Epithelial cell of prostate (primary cell): ENCODE results near the gene WAS.
"Not testable (repeated sequence)": the region's sequence is repeated elsewhere in the genome, so short reads cannot be mapped to it uniquely, and the experiment has no call there.

Source experiments
- DNase-seq: peaks from one replicate; pipeline ENCODE4 v3.0.0-alpha.2; 2011; ENCODE audit warnings: low read depth, low spot score
- H3K27ac ChIP-seq: fragments of 450-650 bp; 2 replicates; pipeline ENCODE4 v1.5.1; 2017; ENCODE audit warnings: mild to moderate bottlenecking

Gene WAS

GRCh38 chrX:48683411-48683982 is at the start of gene WAS:
TSS of gene WAS (plus strand) at chrX:48683799. CDS start at chrX:48683854, 55 bp downstream.
- H3K27ac ChIP-seq = no peak within 1 kb of the TSS

DNA sequence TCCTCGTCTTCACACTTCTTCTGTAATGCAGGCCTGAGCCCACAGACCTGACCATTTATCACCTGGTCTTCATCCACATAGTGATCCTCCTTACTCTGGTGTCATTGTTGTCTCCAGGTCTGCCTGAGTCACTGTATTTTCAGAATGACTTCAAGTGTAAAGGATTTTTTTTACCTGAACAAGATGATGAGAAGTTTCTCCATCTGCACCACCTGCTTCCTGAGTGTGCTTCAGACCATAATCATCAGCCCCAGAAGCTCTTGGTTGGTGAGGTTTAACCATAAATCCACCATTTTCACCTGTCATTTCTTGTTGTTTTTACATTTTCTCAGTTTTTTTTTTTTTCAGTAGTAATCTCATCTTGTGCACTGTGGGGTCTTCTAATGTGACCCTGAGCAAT is 47.3 kb upstream of the WAS start:
- no peak for DNase-seq
- no peak overlapping the region for H3K27ac ChIP-seq

More at GRCh38 chrX:48683411-48683982, at the start of gene WAS:
- no peak for DNase-seq

DNA sequence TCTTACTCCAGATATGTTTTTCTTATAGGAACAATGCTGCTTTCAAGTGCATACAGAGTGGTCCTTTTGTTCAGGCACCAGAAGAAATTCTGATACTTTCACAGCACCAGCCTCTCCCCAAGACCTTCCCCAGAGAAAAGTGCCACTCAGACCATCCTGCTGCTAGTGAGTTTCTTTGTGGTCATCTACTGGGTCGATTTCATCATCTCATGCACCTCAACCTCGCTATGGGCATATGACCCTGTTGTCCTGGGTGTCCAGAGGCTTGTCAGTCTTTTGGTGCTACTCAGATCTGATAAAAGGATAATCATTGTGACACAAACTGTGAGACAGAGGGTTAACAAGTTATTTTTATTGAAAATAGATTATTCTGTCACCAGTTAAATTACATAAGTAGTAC is 46.8 kb upstream of the WAS start:
- no peak overlapping the region for H3K27ac ChIP-seq
- DNase-seq = no peak

GRCh38 chrX:48645669-48646068 is 37.9 kb upstream of the WAS start:
- H3K27ac ChIP-seq = no peak overlapping the region
- no peak for DNase-seq

DNA sequence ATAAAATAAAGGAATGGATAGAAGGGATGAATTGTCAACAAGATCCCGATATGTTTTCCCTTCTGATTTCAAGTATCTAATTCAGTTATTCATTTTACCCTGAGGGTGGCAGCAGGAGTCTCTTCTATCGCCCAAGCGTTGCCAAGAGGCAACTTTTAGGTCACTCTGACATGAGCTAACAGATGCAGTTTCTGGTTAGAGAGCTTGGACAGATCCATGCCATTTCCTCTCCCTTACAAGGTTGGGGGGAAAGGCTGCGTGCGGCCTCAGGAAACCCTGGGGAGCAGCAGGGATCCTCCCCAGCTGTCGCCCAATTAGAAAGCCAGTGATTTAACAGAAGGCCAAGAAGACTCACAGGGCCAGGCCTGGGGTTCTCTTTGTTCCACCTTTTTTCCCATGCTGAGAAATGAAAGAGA is 35.3 kb upstream of the WAS start:
- H3K27ac ChIP-seq = no peak overlapping the region
- DNase-seq = no peak

DNA sequence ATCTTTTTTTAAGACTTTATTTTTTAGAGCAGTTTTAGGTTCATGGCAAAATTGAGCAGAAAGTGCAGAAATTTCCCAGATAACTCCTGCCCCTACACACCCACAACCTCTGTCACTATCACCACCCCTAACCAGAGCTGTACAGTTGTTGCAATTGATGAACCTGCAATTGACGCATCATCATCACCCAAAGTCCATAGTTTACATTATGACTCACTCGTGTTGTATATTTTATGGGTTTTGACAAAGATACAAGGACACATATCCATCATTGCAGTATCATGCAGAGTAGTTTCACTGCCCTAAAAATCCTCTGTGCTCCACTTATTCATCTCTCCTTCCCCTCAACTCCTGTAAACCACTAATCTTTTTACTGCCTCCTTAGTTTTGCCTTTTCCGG is 34.5 kb upstream of the WAS start:
- H3K27ac ChIP-seq = no peak overlapping the region
- DNase-seq = no peak

GRCh38 chrX:48652055-48652579 is 31.5 kb upstream of the WAS start:
- H3K27ac ChIP-seq, DNase-seq: not testable (repeated sequence)

DNA sequence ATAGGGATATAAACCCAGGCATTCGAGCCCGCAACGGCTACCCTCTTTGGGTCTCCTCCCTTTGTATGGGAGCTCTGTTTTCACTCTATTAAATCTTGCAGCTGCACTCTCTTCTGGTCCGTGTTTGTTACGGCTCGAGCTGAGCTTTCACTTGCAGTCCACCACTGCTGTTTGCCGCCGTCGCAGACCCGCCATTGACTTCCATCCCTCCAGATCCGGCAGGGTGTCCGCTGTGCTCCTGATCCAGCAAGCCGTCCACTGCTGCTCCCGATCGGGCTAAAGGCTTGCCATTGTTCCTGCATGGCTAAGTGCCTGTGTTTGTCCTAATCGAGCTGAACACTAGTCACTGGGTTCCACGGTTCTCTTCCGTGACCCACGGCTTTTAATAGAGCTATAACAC is 28.9 kb upstream of the WAS start:
- not testable (repeated sequence) for H3K27ac ChIP-seq, DNase-seq

DNA sequence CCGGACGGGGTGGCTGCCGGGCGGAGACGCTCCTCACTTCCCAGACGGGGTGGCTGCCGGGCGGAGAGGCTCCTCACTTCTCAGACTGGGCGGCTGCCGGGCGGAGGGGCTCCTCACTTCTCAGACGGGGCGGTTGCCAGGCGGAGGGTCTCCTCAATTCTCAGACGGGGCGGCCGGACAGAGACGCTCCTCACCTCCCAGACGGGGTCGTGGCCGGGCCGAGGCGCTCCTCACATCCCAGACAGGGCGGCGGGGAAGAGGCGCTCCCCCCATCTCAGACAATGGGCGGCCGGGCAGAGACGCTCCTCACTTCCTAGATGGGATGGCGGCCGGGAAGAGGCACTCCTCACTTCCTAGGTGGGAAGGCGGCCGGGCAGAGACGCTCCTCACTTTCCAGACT is 23.9 kb upstream of the WAS start:
- not testable (repeated sequence) for H3K27ac ChIP-seq, DNase-seq

DNA sequence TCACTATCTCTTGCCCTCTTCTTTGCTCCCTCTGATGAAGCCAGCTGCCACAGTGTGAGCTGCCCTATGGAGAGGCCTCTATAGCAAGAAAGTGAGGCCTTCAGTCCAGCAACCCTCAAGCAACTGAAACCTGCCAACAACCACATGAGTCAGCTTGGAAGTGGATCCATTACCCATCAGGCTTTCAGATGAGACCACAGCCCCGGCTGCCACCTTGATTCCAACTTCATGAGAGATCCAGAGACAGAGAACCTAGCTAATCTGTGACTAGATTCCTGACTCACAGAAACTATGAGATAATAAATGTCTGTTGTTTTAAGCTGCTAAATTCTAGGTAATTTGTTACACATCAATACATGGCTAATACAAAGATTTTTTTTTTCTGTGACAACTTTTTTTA is 20.4 kb upstream of the WAS start:
- no peak overlapping the region for H3K27ac ChIP-seq
- DNase-seq = no peak

DNA sequence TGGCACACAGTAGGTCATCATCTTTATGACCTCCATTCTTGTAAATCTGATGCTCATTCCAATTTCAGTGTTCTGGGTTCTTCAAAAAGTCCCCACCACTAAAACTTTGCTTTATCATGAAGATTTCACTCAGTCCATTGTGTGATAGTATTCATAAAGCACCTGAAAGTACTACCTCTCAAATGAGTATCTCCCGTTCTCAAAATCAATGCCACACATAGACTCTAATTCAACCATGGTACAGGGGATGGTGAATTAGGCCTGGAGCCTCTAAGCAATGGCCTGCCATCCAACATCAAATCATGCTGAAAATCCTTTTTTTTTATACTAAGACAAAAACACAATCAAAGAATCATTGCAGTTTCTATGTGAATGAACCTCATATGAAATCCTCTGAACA is 19.4 kb upstream of the WAS start:
- DNase-seq = no peak
- no peak overlapping the region for H3K27ac ChIP-seq

DNA sequence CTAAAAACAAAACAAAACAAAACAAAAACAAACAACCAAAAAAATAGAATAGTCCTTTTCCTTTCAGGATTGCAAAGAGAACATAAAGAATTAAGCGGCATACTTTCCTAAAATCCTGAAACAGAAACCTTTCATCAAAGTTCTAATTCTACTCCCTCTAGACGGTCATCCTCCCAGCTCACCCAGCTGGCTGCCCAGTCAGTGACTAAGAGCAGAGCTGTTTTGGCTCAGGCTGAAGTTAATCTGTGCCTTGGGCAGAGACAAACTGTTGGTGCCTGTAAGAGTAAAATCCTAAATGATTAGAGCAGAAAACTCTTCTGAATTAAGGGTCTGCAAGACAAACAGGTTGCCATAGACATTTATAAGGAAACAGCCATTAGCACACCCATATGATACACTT is 17.6 kb upstream of the WAS start:
- DNase-seq = no peak

DNA sequence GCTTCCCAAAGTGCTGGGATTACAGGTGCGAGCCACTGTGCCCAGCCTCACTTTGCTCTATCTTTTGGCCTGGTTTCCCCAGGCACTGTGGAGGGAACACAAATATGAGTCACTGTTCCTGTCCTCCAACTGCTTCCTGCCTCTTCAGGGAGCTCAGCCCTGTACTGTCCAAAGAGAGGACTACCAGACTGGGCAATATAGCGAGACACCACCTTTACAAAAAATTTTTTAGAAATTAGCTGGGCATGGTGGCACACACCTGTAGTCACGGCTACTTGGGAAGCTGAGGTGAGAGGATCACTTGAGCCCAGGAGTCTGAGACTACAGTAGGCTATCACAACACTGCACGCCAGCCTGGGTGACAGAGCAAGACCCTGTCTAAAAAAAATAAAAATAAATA is 16.9 kb upstream of the WAS start:
- H3K27ac ChIP-seq = no peak overlapping the region
- no peak for DNase-seq

More for the DNA sequence above, 17.6 kb upstream of the WAS start:
- H3K27ac ChIP-seq = no peak overlapping the region

GRCh38 chrX:48667509-48667908 is 16.1 kb upstream of the WAS start:
- H3K27ac ChIP-seq = no peak overlapping the region
- DNase-seq = no peak

DNA sequence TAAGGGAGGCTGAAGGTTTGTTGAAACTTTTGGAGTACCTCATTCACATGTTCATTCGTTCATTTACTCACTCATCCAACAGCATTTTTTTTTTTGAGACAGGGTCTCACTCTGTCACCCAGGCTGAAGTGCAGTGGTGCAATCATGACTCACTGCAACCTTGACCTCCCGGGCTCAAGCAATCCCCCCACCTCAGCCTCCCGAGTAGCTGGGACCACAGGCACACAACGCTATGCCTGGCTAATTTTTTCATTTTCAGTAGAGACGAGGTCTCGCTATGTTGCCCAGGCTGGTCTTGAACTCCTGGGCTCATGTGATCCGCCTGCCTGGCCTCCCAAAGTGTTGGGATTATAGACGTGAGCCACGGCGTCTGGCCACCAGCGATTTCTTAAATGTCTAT is 15.4 kb upstream of the WAS start:
- not testable (repeated sequence) for H3K27ac ChIP-seq, DNase-seq

DNA sequence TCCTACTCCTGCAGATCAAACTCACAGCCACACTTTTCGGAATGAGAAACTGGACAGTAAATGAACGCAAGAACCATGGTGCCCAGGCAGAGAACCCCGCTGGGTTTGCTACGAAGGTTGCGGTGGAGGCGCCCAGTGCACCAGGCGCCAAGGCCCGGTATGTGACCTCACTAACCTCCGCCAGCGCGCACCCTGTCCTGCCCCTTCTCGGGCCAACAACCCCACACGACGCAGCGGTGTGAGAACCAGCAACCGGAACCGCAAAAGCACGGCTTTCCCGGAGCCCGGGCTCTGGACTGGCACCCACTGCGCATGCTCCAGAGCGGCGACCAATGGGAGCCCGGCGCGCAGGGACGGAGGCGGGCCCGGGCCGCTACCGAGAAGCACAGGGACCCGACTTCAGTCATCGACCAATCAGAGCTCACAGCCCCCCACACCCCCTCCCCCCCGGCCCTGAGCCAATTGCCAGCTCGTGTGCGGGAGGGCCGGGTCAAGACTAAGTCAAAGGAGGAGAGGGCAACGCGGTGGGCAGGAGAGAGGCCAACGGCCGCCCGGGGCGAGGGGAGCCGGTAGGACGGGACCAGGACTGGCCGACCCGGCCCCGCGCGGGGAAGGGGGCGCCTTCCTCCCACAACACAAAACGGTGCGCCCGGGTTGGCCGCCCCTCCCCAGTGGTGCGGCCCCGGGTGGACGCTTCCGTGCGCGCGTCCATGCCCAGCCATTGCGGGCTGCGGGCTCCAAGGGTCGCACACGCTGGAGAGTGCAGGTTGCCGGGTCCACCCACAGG is 7.3 kb upstream of the WAS start:
- H3K27ac ChIP-seq = peak overlapping the region; percentile 33
- DNase-seq = peak; percentile 24

GRCh38 chrX:48676893-48677270 is 6.7 kb upstream of the WAS start:
- H3K27ac ChIP-seq = peak overlapping the region; percentile 9
- DNase-seq = no peak

DNA sequence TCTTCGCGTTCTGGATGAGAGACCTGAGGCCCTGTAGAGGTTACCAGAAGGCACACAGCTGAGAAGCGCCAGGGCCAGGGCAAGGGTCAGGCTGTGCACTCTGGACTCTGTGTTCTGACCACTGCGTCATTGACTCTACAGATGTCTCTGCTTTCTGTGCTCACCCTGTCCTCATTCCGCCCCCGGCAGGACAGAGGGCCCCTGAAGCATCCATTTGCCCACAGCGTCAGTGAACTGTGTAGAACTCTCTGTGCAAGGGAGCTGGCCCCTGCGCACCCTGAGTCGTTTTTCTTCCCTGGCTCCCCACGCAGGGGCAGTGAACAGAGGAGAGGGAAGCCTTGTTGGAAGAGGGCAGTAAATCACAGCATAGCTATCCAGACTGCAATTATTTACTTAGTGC is 6.1 kb upstream of the WAS start:
- H3K27ac ChIP-seq = no peak overlapping the region
- DNase-seq = no peak

DNA sequence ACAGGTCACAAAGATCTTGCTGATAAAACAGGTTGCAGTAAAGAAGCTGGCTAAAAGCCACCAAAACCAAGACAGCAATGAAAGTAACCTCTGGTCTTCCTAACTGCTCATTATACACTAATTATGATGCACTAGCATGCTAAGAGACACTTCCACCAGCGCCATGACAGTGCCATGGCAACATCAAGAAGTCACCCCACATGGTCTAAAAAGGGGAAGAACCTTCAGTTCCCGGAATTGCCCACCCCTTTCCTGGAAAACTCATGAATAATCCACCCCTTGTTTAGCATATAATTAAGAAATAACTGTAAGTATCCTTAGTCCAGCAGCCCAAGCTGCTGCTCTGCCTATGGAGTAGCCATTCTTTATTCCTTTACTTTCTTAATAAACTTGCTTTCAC is 3.1 kb upstream of the WAS start:
- DNase-seq, H3K27ac ChIP-seq: not testable (repeated sequence)

DNA sequence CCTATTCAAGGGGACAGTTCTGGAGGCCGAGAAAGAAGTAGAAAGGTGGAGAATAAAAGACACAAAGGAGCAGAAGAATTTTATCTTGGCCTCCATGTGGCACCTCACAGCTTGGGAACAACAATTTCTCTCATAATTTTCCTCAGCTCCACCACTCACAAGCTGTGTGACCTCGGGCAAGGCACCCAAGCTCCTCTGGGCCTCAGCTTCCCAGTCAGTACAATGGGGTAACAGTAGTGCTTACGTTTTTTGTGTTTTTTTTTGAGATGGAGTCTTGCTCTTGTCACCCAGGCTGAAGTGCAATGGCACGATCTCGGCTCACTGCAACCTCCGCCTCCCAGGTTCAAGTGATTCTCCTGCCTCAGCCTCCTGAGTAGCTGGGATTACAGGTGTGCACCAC is 2.7 kb upstream of the WAS start:
- H3K27ac ChIP-seq, DNase-seq: not testable (repeated sequence)

- DNase-seq = no peak
- no peak overlapping the region for H3K27ac ChIP-seq
These were observed 1.9 kb upstream of the WAS start for GRCh38 chrX:48681539-48682183.
